ENCODE measurements around the gene SLK.

- no peak for TF ChIP-seq CTCF (IDR thresholded peaks at IDR 0.05; ENCODE audit: insufficient read depth, low read depth, low read length)
- no peak for TF ChIP-seq EZH2 (IDR thresholded peaks at IDR 0.05; ENCODE audit: insufficient read depth, low read length)
Measured at GRCh38 chr10:104016661-104017060, 49.7 kb downstream of the SLK start.
